GM23338 (cell line): ENCODE data around the gene TAOK2. TPM values are rescaled to one million over a fixed set of nuclear protein-coding genes. Genes with fewer than 3 reads are reported as not detected.

Experiments used
- ATAC-seq: fragments of 200-7000 bp; cut with Tn5 transposase; 3 replicates; pipeline ENCODE4 v1.9.1; 2020
- DNase-seq: peaks from one replicate; pipeline ENCODE4 v3.0.0-alpha.2; 2015; ENCODE audit warnings: low spot score
- H2AFZ ChIP-seq: fragments of 200-600 bp; sonication (generic); 2 replicates; pipeline ENCODE4 v1.8.0; 2016; ENCODE audit warnings: antibody characterized with exemption, mild to moderate bottlenecking, moderate library complexity
- H3F3A ChIP-seq: fragments of 200-600 bp; sonication (generic); replicated peaks from 2 replicates; pipeline ENCODE4 v1.8.0; 2017; ENCODE audit warnings: antibody characterized with exemption, mixed run types, low read depth
- H3K27ac ChIP-seq: fragments of 200-600 bp; sonication (generic); 2 replicates; pipeline ENCODE4 v1.6.1; 2016; ENCODE audit warnings: low read depth
- H3K27me3 ChIP-seq: fragments of 200-600 bp; sonication (generic); 2 replicates; pipeline ENCODE4 v1.8.0; 2016; ENCODE audit warnings: mild to moderate bottlenecking, mixed run types, moderate library complexity; ENCODE audit not compliant: insufficient read depth
- H3K36me3 ChIP-seq: fragments of 200-600 bp; sonication (generic); 2 replicates; pipeline ENCODE4 v1.8.0; 2016; ENCODE audit warnings: mild to moderate bottlenecking; ENCODE audit not compliant: insufficient read depth
- H3K4me1 ChIP-seq: fragments of 200-600 bp; sonication (generic); 2 replicates; pipeline ENCODE4 v1.8.0; 2016; ENCODE audit warnings: mild to moderate bottlenecking, moderate library complexity; ENCODE audit not compliant: insufficient read depth
- H3K4me2 ChIP-seq: fragments of 200-600 bp; sonication (generic); 2 replicates; pipeline ENCODE4 v1.7.1; 2017; ENCODE audit warnings: mixed run types
- H3K4me3 ChIP-seq: fragments of 200-600 bp; sonication (generic); 2 replicates; pipeline ENCODE4 v1.6.1; 2016; ENCODE audit warnings: mixed run types
- H3K79me2 ChIP-seq: fragments of 200-600 bp; sonication (generic); replicated peaks from 2 replicates; pipeline ENCODE4 v1.8.0; 2017; ENCODE audit warnings: mild to moderate bottlenecking; ENCODE audit not compliant: insufficient read depth
- H3K9me2 ChIP-seq: fragments of 200-600 bp; sonication (generic); 2 replicates; pipeline ENCODE4 v1.8.0; 2017; ENCODE audit not compliant: insufficient read depth
- H4K20me1 ChIP-seq: fragments of 200-600 bp; sonication (generic); replicated peaks from 2 replicates; pipeline ENCODE4 v1.8.0; 2017; ENCODE audit warnings: mild to moderate bottlenecking; ENCODE audit not compliant: insufficient read depth
- H3K27ac Mint-ChIP-seq: 2 replicates; pipeline ENCODE4 v1.8.0; 2020; ENCODE audit warnings: inconsistent platforms, mild to moderate bottlenecking, moderate library complexity, mixed read lengths
- H3K27me3 Mint-ChIP-seq: 3 replicates; pipeline ENCODE4 v1.8.0; 2022; ENCODE audit warnings: low read depth, mild to moderate bottlenecking, moderate library complexity, mixed read lengths, inconsistent platforms; ENCODE audit not compliant: insufficient read depth, poor library complexity
- H3K36me3 Mint-ChIP-seq: 3 replicates; pipeline ENCODE4 v1.8.0; 2021; ENCODE audit warnings: low read depth, mild to moderate bottlenecking, inconsistent platforms, moderate library complexity, mixed read lengths
- H3K4me1 Mint-ChIP-seq: 3 replicates; pipeline ENCODE4 v1.8.0; 2020; ENCODE audit warnings: mild to moderate bottlenecking, inconsistent platforms, mixed read lengths
- H3K4me3 Mint-ChIP-seq: 3 replicates; pipeline ENCODE4 v1.8.0; 2021; ENCODE audit warnings: moderate library complexity, mild to moderate bottlenecking, inconsistent platforms, mixed read lengths
- H3K9me3 Mint-ChIP-seq: 3 replicates; pipeline ENCODE4 v1.8.0; 2020; ENCODE audit warnings: moderate library complexity, mild to moderate bottlenecking, inconsistent platforms, mixed read lengths
- CTCF ChIP-seq, 2 experiments: fragments of 200-600 bp in 1 of 2; sonication (generic) in 1 of 2; conservative IDR thresholded peaks; 2 replicates each; pipeline versions ENCODE4 v1.5.1 to v1.6.1; 2016 to 2017; ENCODE audit warnings: antibody characterized with exemption in 2 of 2, low read depth in 2 of 2, mild to moderate bottlenecking in 2 of 2, moderate library complexity in 1 of 2
- EZH2 ChIP-seq: fragments of 200-600 bp; sonication (generic); IDR thresholded peaks from one replicate; pipeline ENCODE4 v1.8.0; 2017; ENCODE audit warnings: antibody characterized with exemption, mild to moderate bottlenecking, low read depth; ENCODE audit not compliant: unreplicated experiment
- EZH2phosphoT487 ChIP-seq: fragments of 200-600 bp; sonication (generic); IDR thresholded peaks from one replicate; pipeline ENCODE4 v1.8.1; 2018; ENCODE audit warnings: antibody characterized with exemption; ENCODE audit not compliant: unreplicated experiment
- NANOG ChIP-seq: IDR thresholded peaks from 2 replicates; pipeline ENCODE4 v1.6.1; 2016; ENCODE audit warnings: antibody characterized with exemption, borderline replicate concordance
- POLR2AphosphoS5 ChIP-seq: IDR thresholded peaks from 2 replicates; pipeline ENCODE4 v1.6.1; 2016; ENCODE audit warnings: antibody characterized with exemption, low read depth
- REST ChIP-seq: IDR thresholded peaks from one replicate; pipeline ENCODE4 v1.6.1; 2018; ENCODE audit warnings: antibody characterized with exemption; ENCODE audit not compliant: unreplicated experiment
- STAT1 ChIP-seq: IDR thresholded peaks from one replicate; pipeline ENCODE4 v1.6.1; 2016; ENCODE audit warnings: antibody characterized with exemption; ENCODE audit not compliant: unreplicated experiment
- ZNF114 ChIP-seq: fragments of 250-450 bp; sonication (Bioruptor Pico); IDR thresholded peaks from 2 replicates; pipeline ENCODE4 v1.5.0; 2020; ENCODE audit warnings: mild to moderate bottlenecking, moderate library complexity
- ZNF331 ChIP-seq: fragments of 250-450 bp; sonication (Bioruptor Pico); IDR thresholded peaks from 2 replicates; pipeline ENCODE4 v1.5.0; 2020; ENCODE audit warnings: low read depth, mild to moderate bottlenecking, moderate library complexity
- ZNF462 ChIP-seq: fragments of 250-450 bp; sonication (Bioruptor Pico); IDR thresholded peaks from 2 replicates; pipeline ENCODE4 v1.5.0; 2020; ENCODE audit warnings: mild to moderate bottlenecking, moderate library complexity
- polyA plus RNA-seq: library from polyadenylated mRNA; unstranded; fragments of >200 nt; fragmentation: Nextera tagmentation; extraction: Ambion mirVana; gene quantifications from 2 replicates; pipeline ENCODE4 v1.2.1, GENCODE V29; 2016
- total RNA-seq: library from RNA; depleted of rRNA; stranded (reverse); fragments of >200 nt; shearing (Covaris generic); gene quantifications from 2 replicates; pipeline ENCODE4 v1.2.3, GENCODE V29; 2014

The TAOK2 gene
- total and polyA plus RNA-seq, 2 experiments from 2014 or later = 8.8 to 45.2 TPM

GRCh38 chr16:30006095-30006473 is 32.4 kb downstream of the TAOK2 start:
- Histone ChIP-seq H3F3A (no peaks in the 10 kb centered on the region), H3K79me2 (no peaks in the 10 kb centered on the region), H3K4me3 (no peak overlapping the region), H3K4me2 (no peak overlapping the region), H3K27me3 (peaks cover 17% of the 10 kb centered on the region), H4K20me1 (no peaks in the 10 kb centered on the region), H3K9me2 (no peaks in the 10 kb centered on the region), H2AFZ (no peak overlapping the region), H3K36me3 (no peaks in the 10 kb centered on the region), H3K27ac (no peak overlapping the region), H3K4me1 (peaks cover 15% of the 10 kb centered on the region)
- no peak overlapping the region for H3K27ac Mint-ChIP-seq
- ATAC-seq = no peak
- TF ChIP-seq EZH2 = no peak
- no peak for TF ChIP-seq REST
- TF ChIP-seq ZNF331 (CRISPR knock-in tag) = no peak
- TF ChIP-seq ZNF462 = no peak
- TF ChIP-seq NANOG = no peak
- TF ChIP-seq POLR2AphosphoS5 = no peak
- TF ChIP-seq STAT1 = no peak
- TF ChIP-seq CTCF (conservative IDR thresholded peaks at IDR 0.05; ENCODE audit: low read depth in 2 of 2) = no peak
- TF ChIP-seq EZH2phosphoT487 = no peak
- TF ChIP-seq ZNF114 (CRISPR knock-in tag) = no peak
- DNase-seq = no peak
- H3K9me3 Mint-ChIP-seq = no peaks in the 10 kb centered on the region
- peaks cover 43% of the 10 kb centered on the region for H3K4me1 Mint-ChIP-seq
- H3K36me3 Mint-ChIP-seq = peaks cover 13% of the 10 kb centered on the region; the same call in 2 of the 3 replicates
- H3K4me3 Mint-ChIP-seq = no peak overlapping the region
- H3K27me3 Mint-ChIP-seq = peaks cover 31% of the 10 kb centered on the region
